Measurements from ENCODE around the gene ADCYAP1.

DNA sequence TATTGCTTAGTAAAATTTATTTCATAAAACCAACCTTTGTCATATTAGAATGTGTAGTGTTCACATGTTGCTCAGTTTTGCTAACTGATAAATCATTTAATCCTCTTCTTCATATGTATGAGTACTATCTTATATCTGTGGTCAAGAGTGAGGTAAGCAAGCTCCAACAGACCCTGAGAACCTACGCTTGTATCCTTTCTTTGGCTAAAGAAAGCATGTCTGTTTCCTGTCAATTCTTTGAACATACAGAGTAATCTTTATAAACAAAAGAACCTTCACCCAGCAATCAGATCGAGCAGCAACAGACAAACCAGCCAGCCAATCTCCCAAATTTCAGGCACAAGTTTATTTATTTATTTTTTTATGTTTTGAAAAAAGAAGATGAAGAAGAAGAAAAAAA lies 6.4 kb downstream of the ADCYAP1 start:
- TF ChIP-seq, protein P1, sequence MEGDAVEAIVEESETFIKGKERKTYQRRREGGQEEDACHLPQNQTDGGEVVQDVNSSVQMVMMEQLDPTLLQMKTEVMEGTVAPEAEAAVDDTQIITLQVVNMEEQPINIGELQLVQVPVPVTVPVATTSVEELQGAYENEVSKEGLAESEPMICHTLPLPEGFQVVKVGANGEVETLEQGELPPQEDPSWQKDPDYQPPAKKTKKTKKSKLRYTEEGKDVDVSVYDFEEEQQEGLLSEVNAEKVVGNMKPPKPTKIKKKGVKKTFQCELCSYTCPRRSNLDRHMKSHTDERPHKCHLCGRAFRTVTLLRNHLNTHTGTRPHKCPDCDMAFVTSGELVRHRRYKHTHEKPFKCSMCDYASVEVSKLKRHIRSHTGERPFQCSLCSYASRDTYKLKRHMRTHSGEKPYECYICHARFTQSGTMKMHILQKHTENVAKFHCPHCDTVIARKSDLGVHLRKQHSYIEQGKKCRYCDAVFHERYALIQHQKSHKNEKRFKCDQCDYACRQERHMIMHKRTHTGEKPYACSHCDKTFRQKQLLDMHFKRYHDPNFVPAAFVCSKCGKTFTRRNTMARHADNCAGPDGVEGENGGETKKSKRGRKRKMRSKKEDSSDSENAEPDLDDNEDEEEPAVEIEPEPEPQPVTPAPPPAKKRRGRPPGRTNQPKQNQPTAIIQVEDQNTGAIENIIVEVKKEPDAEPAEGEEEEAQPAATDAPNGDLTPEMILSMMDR (IDR thresholded peaks at IDR 0.05) = no peak
- TF ChIP-seq POLR2AphosphoS5 (IDR thresholded peaks at IDR 0.05; ENCODE audit: low read depth, low read length) (no peak), REST (IDR thresholded peaks at IDR 0.05; ENCODE audit: insufficient read depth in 1 of 2, low read depth in 2 of 2, low read length in 1 of 2) (no peak), SIN3A (IDR thresholded peaks at IDR 0.05; ENCODE audit: borderline replicate concordance, insufficient read depth, low read depth, low read length) (no peak), TCF7L2 (IDR thresholded peaks at IDR 0.05; ENCODE audit: low read depth, low read length) (no peak)
